ENCODE measurements around the gene NPEPPS.
"Not testable (repeated sequence)": the region's sequence is repeated elsewhere in the genome, so short reads cannot be mapped to it uniquely, and the experiment has no call there.

Gene NPEPPS

GRCh38 chr17:47560517-47561043, 29.7 kb downstream of the NPEPPS start:
- DNase-seq (ENCODE audit: low read depth): not testable (repeated sequence)

- DNase-seq (ENCODE audit: low read depth): not testable (repeated sequence)
These were observed 30.9 kb downstream of the NPEPPS start for GRCh38 chr17:47561698-47562405.

GRCh38 chr17:47562406-47562705, 31.4 kb downstream of the NPEPPS start:
- not testable (repeated sequence) for DNase-seq (ENCODE audit: low read depth)

- not testable (repeated sequence) for DNase-seq (ENCODE audit: low read depth)
These were observed 36.4 kb downstream of the NPEPPS start for GRCh38 chr17:47567261-47567660.

DNA sequence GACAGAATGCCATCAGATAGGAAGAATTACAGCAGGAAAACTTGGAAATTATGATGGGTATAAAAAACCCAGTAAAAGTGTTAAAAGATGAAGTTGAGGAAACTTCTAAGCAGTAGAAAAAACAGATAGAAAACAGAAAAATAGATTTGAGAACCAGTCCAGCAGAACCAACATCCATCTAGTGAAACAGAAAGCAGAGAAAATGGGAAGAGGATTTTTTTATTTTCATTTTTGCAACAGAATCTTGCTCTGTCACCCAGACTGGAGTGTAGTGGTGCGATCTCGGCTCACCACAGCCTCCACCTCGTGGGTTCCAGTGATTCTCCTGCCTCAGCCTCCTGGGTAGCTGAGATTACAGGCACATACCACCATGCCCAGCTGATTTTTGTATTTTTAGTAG, 41.7 kb downstream of the NPEPPS start:
- not testable (repeated sequence) for DNase-seq (ENCODE audit: low read depth)

DNA sequence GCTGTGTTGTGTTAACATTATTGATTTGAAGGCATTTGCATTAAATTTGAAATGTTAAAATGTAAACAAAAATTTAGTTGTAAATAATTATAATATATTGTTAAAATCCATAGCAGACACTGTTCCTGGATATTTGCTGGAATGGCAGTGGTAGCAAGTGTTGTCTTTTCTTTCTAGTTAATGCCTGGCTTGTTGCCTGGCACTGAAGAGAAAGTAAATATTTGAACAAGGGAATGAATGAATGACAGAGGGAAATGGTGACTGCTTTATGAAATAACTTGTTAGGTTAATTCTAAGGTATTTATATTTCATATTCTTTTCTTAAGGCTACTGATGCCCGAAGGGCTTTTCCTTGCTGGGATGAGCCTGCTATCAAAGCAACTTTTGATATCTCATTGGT, 51.5 kb downstream of the NPEPPS start:
- DNase-seq (ENCODE audit: low read depth): not testable (repeated sequence)

- DNase-seq (ENCODE audit: low read depth): not testable (repeated sequence)
These were observed 55.6 kb downstream of the NPEPPS start for GRCh38 chr17:47586378-47587055.

- not testable (repeated sequence) for DNase-seq (ENCODE audit: low read depth)
These were observed 62.6 kb downstream of the NPEPPS start for GRCh38 chr17:47593522-47593921.

DNA sequence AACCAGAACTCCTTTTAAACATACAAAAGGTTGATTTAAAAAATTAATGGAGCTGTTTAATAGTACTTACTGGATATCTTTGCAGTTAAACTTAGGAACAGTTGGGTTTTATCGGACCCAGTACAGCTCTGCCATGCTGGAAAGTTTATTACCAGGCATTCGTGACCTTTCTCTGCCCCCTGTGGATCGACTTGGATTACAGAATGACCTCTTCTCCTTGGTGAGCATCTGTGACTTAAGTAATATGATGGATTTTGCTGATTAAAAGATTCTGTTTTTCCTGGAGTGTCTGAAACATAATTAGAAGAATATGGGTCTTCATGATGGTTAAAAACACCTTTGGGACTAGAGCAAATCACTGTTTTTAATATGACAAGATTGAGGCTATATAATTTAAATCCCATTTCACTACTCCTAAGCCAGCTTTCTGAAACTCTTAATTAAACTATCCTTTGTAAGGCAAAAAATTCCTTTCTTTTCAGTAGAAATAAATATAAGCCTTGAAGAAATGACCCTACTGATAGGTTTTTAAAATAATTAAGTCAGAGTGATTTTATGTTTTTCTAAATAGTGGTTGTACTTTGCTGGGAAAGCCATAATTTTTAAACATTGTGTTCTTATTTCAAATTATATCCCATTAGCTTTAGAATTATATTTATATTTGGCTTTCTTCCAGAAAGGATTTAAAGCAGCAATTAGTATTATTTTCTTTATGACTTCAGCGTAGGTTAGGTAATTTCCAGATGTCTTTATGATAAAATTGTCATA, 73.1 kb downstream of the NPEPPS start:
- DNase-seq (ENCODE audit: low read depth): no peak

- DNase-seq (ENCODE audit: low read depth): no peak
These were observed 73.7 kb downstream of the NPEPPS start for GRCh38 chr17:47604598-47604927.

DNA sequence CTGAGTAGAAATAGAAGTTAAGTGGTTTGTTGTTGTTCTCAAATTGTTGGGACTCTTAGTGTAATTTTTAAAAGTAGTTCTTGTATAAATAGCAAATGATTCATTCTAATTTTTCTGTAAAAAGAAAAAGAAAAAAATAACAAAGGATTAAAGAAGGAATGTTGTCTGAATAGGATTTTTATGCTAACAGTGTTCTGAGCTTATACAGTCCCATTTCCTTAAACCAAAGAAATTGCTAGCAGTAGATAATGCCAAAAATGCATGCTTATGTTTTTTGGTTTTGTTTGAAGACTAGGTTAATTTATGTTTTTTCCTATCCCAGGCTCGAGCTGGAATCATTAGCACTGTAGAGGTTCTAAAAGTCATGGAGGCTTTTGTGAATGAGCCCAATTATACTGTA, 74.1 kb downstream of the NPEPPS start:
- DNase-seq (ENCODE audit: low read depth): no peak

DNA sequence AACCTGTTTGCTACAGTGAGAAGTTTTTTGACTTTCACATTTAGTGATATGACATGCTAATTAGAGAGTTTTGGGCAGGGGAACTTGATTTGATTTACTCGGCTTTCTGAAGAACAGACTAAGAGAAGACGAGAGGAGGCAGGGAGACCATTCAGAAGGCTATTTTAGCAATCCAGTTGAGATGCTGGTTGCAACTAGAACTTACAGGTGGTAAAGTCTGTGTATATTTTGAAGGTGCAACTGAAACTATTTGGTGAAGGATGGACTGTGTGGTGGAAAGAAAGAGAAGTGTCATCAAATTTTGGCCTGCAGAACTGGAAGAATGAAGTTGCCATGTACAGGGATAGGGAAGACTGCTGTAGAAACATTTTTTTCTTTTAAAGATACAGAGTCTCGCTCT, 76.6 kb downstream of the NPEPPS start:
- DNase-seq (ENCODE audit: low read depth): no peak

DNA sequence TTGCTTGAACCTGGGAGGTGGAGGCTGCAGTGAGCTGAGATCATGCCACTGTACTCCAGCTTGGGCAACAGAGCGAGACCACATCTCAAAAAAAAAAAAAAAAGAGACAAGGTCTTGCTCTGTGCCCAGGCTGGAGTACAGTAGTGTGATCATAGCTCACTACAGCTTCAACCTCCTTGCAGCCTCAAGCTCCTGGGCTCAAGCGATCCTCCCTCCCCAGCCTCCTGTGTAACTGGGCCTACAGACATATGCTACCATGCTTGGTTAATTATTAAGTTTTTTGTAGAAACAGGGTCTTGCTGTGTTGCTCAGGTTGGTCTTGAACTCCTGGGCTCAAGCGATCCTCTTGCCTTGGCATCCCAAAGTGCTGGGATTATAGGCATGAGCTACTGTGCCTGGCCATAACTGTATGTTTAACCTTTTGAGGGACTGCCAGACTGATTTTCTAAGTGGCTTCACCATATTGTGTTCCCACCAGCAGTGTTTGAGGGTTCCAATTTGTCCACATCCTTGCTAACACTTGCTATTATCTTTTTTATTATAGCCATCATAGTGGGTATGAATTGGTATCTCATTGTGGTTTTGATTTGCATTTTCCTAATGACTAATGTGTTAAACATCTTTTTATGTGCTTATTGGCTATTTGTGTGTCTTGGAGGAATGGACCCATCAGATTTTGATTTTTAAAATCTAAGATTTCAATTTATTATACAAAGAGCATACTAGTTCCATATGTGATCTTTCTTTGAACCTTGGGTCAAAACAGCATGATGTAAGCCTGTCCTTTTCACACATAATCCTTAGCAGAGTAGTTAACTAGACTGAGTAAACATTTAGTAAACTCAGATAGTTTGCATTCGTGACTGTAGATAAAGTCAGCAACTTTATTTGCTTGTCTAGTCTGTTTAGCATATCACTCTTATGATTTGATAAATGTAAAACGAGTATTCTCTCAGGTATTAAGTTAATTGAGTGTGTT, 80.8 kb downstream of the NPEPPS start:
- no peak for DNase-seq (ENCODE audit: low read depth)

GRCh38 chr17:47615766-47616424, 85.0 kb downstream of the NPEPPS start:
- no peak for DNase-seq (ENCODE audit: low read depth)

DNA sequence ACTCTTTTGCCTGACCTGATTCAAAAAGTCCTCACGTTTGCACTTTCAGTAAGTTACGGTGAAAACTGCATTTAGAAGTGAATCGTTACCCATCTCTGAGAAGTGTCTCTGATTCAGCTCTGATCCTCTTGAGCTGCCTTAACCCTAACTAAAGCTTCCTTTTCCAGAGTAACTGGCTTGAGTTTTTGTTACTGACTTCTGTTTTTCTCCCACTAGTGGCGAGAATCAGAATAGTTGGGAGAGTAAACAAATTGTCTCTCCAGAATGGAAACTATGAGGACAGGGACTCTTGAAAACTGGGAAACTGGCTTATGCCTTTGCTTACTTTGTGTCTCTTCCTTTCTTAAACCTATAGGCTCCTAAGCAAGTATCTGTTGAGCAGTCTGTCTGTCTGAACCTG, 87.5 kb downstream of the NPEPPS start:
- no peak for DNase-seq (ENCODE audit: low read depth)

GRCh38 chr17:47620503-47621245, 89.8 kb downstream of the NPEPPS start:
- no peak for DNase-seq (ENCODE audit: low read depth)

DNA sequence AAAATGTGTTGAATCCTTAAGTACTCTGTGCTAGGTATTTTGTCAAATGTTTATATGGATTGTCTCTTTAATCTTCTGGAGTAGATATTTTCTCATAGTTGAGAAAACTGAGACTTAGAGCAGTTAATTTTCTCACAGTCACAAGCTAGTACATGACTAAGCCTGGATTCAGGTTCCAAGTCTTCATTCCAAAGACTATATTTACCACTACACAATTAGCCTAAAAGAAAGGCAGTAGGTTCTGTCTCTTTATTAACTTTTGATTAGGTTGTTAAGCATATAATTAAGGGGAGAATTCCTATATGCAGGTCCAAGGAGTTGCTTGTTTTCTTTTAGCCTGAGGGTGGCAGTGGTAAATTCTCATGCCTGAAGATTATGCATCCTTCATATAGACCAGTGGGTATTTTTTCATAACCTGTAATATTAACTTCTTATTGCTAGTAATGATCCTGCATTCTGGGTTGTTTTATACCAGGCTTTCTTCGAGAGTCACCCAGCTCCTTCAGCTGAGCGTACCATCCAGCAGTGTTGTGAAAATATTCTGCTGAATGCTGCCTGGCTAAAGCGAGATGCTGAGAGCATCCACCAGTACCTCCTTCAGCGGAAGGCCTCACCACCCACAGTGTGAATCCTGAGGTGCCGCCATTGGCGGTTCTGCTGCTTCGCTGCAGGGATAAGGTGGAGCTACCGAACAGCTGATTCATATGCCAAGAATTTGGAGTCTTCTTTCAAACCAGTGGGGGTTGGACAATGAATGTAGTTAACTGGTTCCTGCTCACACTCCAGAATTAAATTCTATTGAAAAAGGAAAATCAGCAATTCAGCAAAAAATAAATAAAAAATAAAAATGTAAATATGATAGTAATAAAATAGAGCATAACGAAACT, 90.6 kb downstream of the NPEPPS start:
- DNase-seq (ENCODE audit: low read depth): no peak

GRCh38 chr17:47622180-47622549, 91.3 kb downstream of the NPEPPS start:
- no peak for DNase-seq (ENCODE audit: low read depth)

- no peak for DNase-seq (ENCODE audit: low read depth)
These were observed 93.8 kb downstream of the NPEPPS start for GRCh38 chr17:47624727-47625068.

All from stimulated activated CD8-positive, alpha-beta memory T cell treated with anti-CD3 and anti-CD28 coated beads, Interleukin-12 subunit alpha, Interleukin-12 subunit beta, amount 100 ng/mL, for 4 hours (primary cell).